Stimulated activated naive CD8-positive, alpha-beta T cell treated with anti-CD3 and anti-CD28 coated beads, Interleukin-15, Interleukin-2, amounts not matched to agents 100 U/mL and 50 U/mL, for 24 hours (primary cell): ENCODE measurements around the gene ZNG1B.
"Not testable (repeated sequence)": the region's sequence is repeated elsewhere in the genome, so short reads cannot be mapped to it uniquely, and the experiment has no call there.

Experiments
- ATAC-seq: fragments of 150-1000 bp; cut with Tn5 transposase; one replicate; pipeline ENCODE4 v1.10.0; 2021
- DNase-seq: peaks from one replicate; pipeline ENCODE4 v3.0.0; 2021

ZNG1B gene

GRCh38 chr2:113437508-113438465 lies at the start of gene ZNG1B:
Gene ZNG1B (plus strand): TSS chr2:113437691. CDS start chr2:113437869, 178 bp downstream.
- DNase-seq, result peak; percentile 74

GRCh38 chr2:113390124-113390849 lies 47.2 kb upstream of the ZNG1B start:
- peak; percentile 43 for DNase-seq
- peak; percentile 93 for ATAC-seq

More at GRCh38 chr2:113437508-113438465, at the start of gene ZNG1B:
- ATAC-seq, result not testable (repeated sequence)

DNA sequence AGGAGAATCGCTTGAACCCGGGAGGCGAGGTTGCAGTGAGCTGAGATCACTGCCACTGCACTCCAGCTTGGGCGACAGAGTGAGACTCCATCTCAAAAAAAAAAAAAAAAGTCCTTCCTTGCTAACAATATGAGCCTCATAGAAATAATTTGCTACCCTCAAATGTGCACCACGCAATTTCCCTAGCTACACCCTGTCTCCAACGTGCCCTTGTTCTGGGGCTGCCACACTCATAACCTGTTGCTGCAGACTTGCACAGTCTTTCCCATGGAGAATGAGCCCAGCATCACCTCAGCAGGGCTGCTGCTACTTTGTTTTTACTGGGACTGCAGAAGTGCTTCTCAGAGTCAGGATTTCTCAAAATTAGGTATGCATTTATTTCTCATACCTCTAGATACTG lies 46.4 kb upstream of the ZNG1B start:
- DNase-seq (no peak), ATAC-seq (no peak)

- DNase-seq (no peak), ATAC-seq (no peak)
Measured at GRCh38 chr2:113406114-113406513, 31.4 kb upstream of the ZNG1B start.

GRCh38 chr2:113407446-113408099 lies 29.9 kb upstream of the ZNG1B start:
- no peak for ATAC-seq
- DNase-seq, result no peak

GRCh38 chr2:113411725-113412352 lies 25.7 kb upstream of the ZNG1B start:
- not testable (repeated sequence) for ATAC-seq, DNase-seq

DNA sequence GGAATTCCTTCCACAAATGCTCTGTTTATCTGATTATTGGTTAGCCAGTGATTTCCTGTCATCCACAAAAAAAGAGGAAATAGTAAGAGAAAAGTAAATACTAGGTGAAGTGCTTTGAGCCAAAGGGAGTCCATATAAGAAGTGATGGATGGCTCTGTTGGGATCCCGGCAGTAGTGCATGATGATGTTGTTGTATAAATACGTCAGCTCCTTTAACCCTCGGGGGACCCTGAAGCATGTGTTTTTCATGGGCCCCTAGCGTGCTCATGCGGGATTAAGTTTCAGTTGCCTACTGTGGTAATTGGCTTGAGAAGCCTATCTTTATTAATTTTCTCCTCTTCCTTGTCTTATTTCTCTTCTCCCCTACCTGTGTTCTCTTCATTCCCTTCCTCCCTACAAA lies 24.7 kb upstream of the ZNG1B start:
- not testable (repeated sequence) for ATAC-seq, DNase-seq

DNA sequence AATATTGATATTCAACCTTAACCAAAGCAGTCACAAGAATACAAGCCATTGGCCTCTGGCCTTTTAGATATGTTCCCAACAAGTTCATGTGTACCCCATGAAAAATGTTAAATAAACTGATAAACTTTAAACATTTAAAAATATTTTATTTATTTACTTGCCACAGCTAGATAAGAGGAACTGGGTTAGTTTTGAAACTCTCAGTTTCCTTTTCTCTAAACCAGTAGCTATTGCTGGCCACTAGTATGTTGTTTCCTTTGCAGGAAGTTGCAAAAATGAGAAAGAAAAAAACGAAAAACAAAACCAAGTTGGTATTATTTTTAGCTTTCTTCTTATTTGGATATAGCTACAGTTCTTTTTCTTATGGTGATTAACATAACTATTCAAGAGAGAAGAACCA lies 5.7 kb upstream of the ZNG1B start:
- not testable (repeated sequence) for DNase-seq, ATAC-seq

- not testable (repeated sequence) for ATAC-seq, DNase-seq
Measured at GRCh38 chr2:113433468-113433867, 4.0 kb upstream of the ZNG1B start.

DNA sequence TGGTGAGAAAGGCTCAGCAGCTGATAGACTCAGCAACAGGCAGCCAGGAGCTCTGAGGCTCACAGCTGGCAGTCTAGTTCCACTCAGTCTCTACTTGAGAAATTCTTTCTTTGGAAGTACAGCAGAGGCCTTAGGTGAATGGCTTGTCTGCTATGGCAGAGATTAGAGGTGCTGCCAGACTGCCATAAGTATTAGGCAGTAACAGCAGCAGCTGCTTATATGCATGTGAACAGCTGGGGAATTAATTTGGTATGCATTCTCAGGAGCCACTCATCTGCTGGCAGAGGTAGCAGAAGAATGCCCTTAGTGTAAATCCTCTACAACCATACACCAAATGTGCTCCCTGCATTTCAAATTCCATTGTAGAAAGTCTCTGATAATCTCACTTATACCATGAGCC lies 28.3 kb downstream of the ZNG1B start:
- not testable (repeated sequence) for ATAC-seq, DNase-seq

DNA sequence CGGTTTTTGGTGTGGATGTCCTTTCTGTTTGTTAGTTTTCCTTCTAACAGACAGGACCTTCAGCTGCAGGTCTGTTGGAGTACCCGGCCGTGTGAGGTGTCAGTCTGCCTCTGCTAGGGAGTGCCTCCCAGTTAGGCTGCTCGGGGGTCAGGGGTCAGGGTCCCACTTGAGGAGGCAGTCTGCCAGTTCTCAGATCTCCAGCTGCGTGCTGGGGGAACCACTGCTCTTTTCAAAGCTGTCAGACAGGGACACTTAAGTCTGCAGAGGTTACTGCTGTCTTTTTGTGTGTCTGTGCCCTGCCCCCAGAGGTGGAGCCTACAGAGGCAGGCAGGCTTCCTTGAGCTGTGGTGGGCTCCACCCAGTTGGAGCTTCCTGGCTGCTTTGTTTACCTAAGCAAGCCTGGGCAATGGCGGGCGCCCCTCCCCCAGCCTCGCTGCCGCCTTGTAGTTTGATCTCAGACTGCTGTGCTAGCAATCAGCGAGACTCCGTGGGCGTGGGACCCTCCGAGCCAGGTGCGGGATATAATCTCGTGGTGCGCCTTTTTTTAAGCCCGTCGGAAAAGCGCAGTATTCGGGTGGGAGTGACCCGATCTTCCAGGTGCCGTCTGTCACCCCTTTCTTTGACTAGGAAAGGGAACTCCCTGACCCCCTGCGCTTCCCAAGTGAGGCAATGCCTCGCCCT lies 39.3 kb downstream of the ZNG1B start:
- DNase-seq, ATAC-seq: not testable (repeated sequence)

GRCh38 chr2:113496527-113496926 lies 59.0 kb downstream of the ZNG1B start:
- not testable (repeated sequence) for DNase-seq, ATAC-seq

DNA sequence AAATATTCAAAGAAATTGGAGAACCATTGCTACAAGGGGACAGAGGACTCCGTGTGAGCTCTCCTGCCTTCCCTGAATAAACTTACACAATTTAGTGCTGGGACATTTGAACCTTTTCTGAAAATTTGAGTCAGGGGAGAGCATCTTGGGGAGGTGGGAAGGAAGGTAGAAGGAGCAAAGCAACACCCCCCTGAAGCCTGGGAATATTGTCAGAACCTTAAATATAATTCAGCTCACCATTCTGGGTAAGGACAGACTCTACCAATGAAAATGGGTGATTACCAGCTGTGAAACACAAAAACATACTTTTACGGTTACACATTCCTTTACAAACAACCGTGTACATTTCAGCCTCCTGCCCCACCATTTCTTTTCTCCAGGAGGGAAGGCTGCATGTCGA lies 60.9 kb downstream of the ZNG1B start, which contains the start of gene FOXD4L1:
Gene FOXD4L1, plus strand, starts transcription at position 301 of the 400 bp plus-strand sequence. CDS start 592 bp downstream, outside the sequence.
- not testable (repeated sequence) for DNase-seq, ATAC-seq

DNA sequence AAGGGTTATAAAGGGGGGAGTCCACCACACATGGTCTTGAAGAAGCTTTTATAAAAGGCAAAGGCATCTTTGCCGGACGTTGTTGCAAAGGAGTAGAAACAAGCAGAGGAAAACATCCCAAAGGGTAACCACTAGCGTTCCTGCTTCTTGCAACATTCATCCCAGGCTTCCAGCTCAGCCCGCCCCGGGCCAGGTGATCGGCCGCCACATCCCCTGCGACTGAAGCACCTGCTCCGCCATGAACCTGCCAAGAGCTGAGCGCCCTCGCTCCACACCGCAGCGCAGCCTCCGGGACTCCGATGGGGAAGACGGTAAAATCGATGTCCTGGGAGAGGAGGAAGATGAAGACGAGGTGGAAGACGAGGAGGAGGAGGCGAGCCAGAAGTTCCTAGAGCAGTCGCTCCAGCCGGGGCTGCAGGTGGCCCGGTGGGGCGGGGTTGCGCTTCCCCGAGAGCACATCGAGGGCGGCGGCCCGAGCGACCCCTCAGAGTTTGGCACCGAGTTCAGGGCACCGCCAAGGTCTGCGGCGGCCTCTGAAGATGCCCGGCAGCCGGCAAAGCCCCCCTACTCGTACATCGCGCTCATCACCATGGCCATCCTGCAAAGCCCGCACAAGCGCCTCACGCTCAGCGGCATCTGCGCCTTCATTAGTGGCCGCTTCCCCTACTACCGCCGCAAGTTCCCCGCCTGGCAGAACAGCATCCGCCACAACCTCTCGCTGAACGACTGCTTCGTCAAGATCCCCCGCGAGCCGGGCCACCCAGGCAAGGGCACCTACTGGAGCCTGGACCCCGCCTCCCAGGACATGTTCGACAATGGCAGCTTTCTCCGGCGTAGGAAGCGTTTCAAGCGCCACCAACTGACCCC lies 61.8 kb downstream of the ZNG1B start:
- ATAC-seq, result not testable (repeated sequence)

GRCh38 chr2:113499886-113500722 lies 62.6 kb downstream of the ZNG1B start:
- not testable (repeated sequence) for ATAC-seq, DNase-seq

More for the DNA sequence above, 61.8 kb downstream of the ZNG1B start:
- not testable (repeated sequence) for DNase-seq

- DNase-seq, ATAC-seq: not testable (repeated sequence)
Measured at GRCh38 chr2:113500723-113501038, 63.2 kb downstream of the ZNG1B start.

GRCh38 chr2:113502216-113503093 lies 65.0 kb downstream of the ZNG1B start:
- ATAC-seq, result peak; percentile 15
- not testable (repeated sequence) for DNase-seq
